Keratinocyte (primary cell): ENCODE measurements around the gene DNAH3.

ENCODE experiments used
- EZH2 ChIP-seq: IDR thresholded peaks from one replicate; pipeline ENCODE4 v1.6.1; 2012; ENCODE audit warnings: inconsistent platforms, mild to moderate bottlenecking, low read length, moderate library complexity
- TF ChIP-seq, protein P1 (sequence below), 3 experiments: IDR thresholded peaks in 1 of 3; conservative IDR thresholded peaks in 1 of 3; optimal IDR thresholded peaks in 1 of 3; 2 replicates in 2 of 3; 3 replicates in 1 of 3; pipeline versions ENCODE3 to v1.5.1; 2011; ENCODE audit warnings: low read length in 3 of 3, mild to moderate bottlenecking in 3 of 3, moderate library complexity in 2 of 3, control low read depth in 1 of 3, inconsistent platforms in 1 of 3; ENCODE audit not compliant: insufficient read depth in 2 of 3; ENCODE audit errors: extremely low read depth in 1 of 3

DNA sequence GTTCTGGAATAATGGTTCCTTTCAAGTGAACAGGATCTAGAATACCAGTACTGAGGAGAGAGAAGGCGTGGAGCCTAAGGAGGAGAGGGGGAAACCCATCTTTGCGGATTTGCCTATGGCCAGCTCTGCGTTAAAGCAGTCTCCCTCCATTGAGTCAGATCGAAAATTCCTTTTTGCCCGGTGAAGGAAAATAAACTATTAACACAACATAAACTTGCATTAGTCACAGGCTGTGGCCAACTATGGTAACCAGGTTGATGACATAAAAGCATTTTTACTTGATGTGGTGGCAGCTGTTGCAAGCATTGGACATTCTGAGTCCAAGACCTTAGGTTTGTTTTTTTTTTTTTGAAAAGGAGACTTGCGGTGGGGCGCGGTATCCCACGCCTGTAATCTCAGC, 16.7 kb upstream of the DNAH3 start:
- TF ChIP-seq EZH2 = no peak
- TF ChIP-seq, protein P1, sequence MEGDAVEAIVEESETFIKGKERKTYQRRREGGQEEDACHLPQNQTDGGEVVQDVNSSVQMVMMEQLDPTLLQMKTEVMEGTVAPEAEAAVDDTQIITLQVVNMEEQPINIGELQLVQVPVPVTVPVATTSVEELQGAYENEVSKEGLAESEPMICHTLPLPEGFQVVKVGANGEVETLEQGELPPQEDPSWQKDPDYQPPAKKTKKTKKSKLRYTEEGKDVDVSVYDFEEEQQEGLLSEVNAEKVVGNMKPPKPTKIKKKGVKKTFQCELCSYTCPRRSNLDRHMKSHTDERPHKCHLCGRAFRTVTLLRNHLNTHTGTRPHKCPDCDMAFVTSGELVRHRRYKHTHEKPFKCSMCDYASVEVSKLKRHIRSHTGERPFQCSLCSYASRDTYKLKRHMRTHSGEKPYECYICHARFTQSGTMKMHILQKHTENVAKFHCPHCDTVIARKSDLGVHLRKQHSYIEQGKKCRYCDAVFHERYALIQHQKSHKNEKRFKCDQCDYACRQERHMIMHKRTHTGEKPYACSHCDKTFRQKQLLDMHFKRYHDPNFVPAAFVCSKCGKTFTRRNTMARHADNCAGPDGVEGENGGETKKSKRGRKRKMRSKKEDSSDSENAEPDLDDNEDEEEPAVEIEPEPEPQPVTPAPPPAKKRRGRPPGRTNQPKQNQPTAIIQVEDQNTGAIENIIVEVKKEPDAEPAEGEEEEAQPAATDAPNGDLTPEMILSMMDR (optimal IDR thresholded peaks at IDR 0.05 in 1 of 3, IDR thresholded peaks at IDR 0.05 in 1 of 3, conservative IDR thresholded peaks at IDR 0.05 in 1 of 3; ENCODE audit: extremely low read depth in 1 of 3, insufficient read depth in 2 of 3, low read length in 3 of 3) = no peak
